Endothelial cell of umbilical vein (primary cell): Measurements from ENCODE around the gene SCN1B. TPM values are rescaled to one million over a fixed set of nuclear protein-coding genes. Genes with fewer than 3 reads are reported as not detected.

ENCODE experiments used
- BruUV-seq: library from RNA; stranded (reverse); fragments of 400-500 nt; replicated peaks from 2 replicates; lab custom pipeline; 2021; lab: Mats Ljungman, UMichigan
- CTCF ChIA-PET: fragments of 300-600, 350-600 bp; sonication (Branson Sonifier 250); formaldehyde crosslinking; loops from one replicate; lab custom pipeline; 2021; ENCODE audit warnings: antibody characterized with exemption, inconsistent platforms; lab: Charles Lee
- POLR2A ChIA-PET: fragments of 300-600, 350-600 bp; sonication (Branson Sonifier 250); formaldehyde crosslinking; loops from one replicate; lab custom pipeline; 2021; ENCODE audit warnings: antibody characterized with exemption, inconsistent platforms; lab: Charles Lee
- DNase-seq: peaks from one replicate; pipeline ENCODE4 v3.0.0-alpha.2; 2011; ENCODE audit warnings: low read depth, low spot score
- FAIRE-seq: peaks from 2 replicates; lab custom pipeline; 2011; peaks lifted over from hg19 to GRCh38; lab: Jason Lieb, UNC
- H2AFZ ChIP-seq: 2 replicates; pipeline ENCODE4 v1.6.0; 2012; ENCODE audit warnings: low read depth, low read length, control low read depth, inconsistent platforms
- H3K27ac ChIP-seq: 2 replicates; pipeline ENCODE4 v1.5.1; 2011; ENCODE audit warnings: low read depth, mild to moderate bottlenecking, control low read depth, low read length, moderate library complexity; ENCODE audit not compliant: insufficient read depth
- H3K27me3 ChIP-seq, 2 experiments: 2 replicates each; pipeline versions ENCODE4 v1.6.0 to v1.6.1; 2011; ENCODE audit warnings: low read length in 2 of 2, mixed read lengths in 1 of 2; ENCODE audit not compliant: control insufficient read depth in 2 of 2, insufficient read depth in 2 of 2
- H3K36me3 ChIP-seq, 2 experiments: 2 replicates in 1 of 2; 3 replicates in 1 of 2; pipeline ENCODE4 v1.5.1; 2011; ENCODE audit warnings: low read length in 2 of 2, mild to moderate bottlenecking in 1 of 2, moderate library complexity in 1 of 2; ENCODE audit not compliant: control insufficient read depth in 2 of 2, insufficient read depth in 2 of 2; ENCODE audit errors: extremely low read depth in 1 of 2
- H3K4me1 ChIP-seq: 3 replicates; pipeline ENCODE4 v1.5.1; 2011; ENCODE audit warnings: mild to moderate bottlenecking, low read length; ENCODE audit not compliant: control insufficient read depth, insufficient read depth; ENCODE audit errors: extremely low read depth
- H3K4me2 ChIP-seq: 2 replicates; pipeline ENCODE4 v1.6.1; 2011; ENCODE audit warnings: low read length, control low read depth, mixed read lengths; ENCODE audit not compliant: insufficient read depth
- H3K4me3 ChIP-seq, 3 experiments: fragments of 200-600 bp in 1 of 3; sonication (generic), shearing (Covaris generic) in 1 of 3; replicated peaks in 1 of 3; 2 replicates each; pipeline ENCODE4 v1.5.1; 2011 to 2016; ENCODE audit warnings: control low read depth in 3 of 3, low read length in 3 of 3, mild to moderate bottlenecking in 2 of 3, inconsistent platforms in 1 of 3, low read depth in 1 of 3, moderate library complexity in 1 of 3; ENCODE audit not compliant: insufficient read depth in 1 of 3
- H3K79me2 ChIP-seq: 2 replicates; pipeline ENCODE4 v1.6.0; 2012; ENCODE audit warnings: low read length, inconsistent platforms; ENCODE audit not compliant: control insufficient read depth, insufficient read depth
- H3K9ac ChIP-seq: replicated peaks from 2 replicates; pipeline ENCODE3; 2011; ENCODE audit warnings: low read length, control low read depth; ENCODE audit not compliant: insufficient read depth; ENCODE audit errors: extremely low read depth
- H3K9me1 ChIP-seq: replicated peaks from 3 replicates; pipeline ENCODE4 v1.6.0; 2011; ENCODE audit warnings: mild to moderate bottlenecking, low read length; ENCODE audit not compliant: control insufficient read depth, insufficient read depth; ENCODE audit errors: extremely low read depth
- H3K9me3 ChIP-seq: replicated peaks from 2 replicates; pipeline ENCODE4 v1.5.1; 2012; ENCODE audit warnings: low read length, inconsistent platforms; ENCODE audit not compliant: control insufficient read depth, insufficient read depth
- H4K20me1 ChIP-seq: replicated peaks from 2 replicates; pipeline ENCODE3; 2011; ENCODE audit warnings: mild to moderate bottlenecking, low read length; ENCODE audit not compliant: control insufficient read depth, insufficient read depth; ENCODE audit errors: extremely low read depth
- CTCF ChIP-seq, 2 donors: IDR thresholded peaks; 1 replicate in 1 of 2; 2 replicates in 1 of 2; pipeline ENCODE4 v1.5.1; 2011; ENCODE audit warnings: low read length in 2 of 2, mild to moderate bottlenecking in 2 of 2, moderate library complexity in 2 of 2, control low read depth in 1 of 2, inconsistent platforms in 1 of 2, low read depth in 1 of 2; ENCODE audit not compliant: insufficient read depth in 1 of 2; ENCODE audit errors: extremely low read depth in 1 of 2
- EZH2 ChIP-seq: IDR thresholded peaks from 2 replicates; pipeline ENCODE4 v1.6.1; 2012; ENCODE audit warnings: borderline replicate concordance, low read depth, mild to moderate bottlenecking, moderate library complexity, low read length, inconsistent platforms; ENCODE audit not compliant: severe bottlenecking
- FOS ChIP-seq: IDR thresholded peaks from 2 replicates; pipeline ENCODE4 v1.6.1; 2011; ENCODE audit warnings: mild to moderate bottlenecking, low read length, moderate library complexity, borderline replicate concordance; ENCODE audit not compliant: insufficient read depth
- JUN ChIP-seq: IDR thresholded peaks from 2 replicates; pipeline ENCODE4 v1.6.1; 2011; ENCODE audit warnings: borderline replicate concordance, low read depth; ENCODE audit not compliant: insufficient read length, insufficient read depth
- MAX ChIP-seq: IDR thresholded peaks from 2 replicates; pipeline ENCODE4 v1.6.1; 2011; ENCODE audit not compliant: insufficient read depth, insufficient read length
- MYC ChIP-seq: IDR thresholded peaks from one replicate; pipeline ENCODE4 v1.6.1; 2011; ENCODE audit warnings: mild to moderate bottlenecking, low read depth, low read length
- POLR2A ChIP-seq: IDR thresholded peaks from 2 replicates; pipeline ENCODE4 v1.6.1; 2012; ENCODE audit warnings: low read depth, mild to moderate bottlenecking, control low read depth, low read length
- dilution Hi-C: fragments of 300-500 bp; cut with MboI; formaldehyde crosslinking; loops from one replicate; pipeline ENCODE4 v1.15.0; 2019; ENCODE audit warnings: low sequenced_read_pairs; ENCODE audit not compliant: extremely low pct_ligation_motif_present
- intact Hi-C: fragments of 100-400 bp; cut with micrococcal nuclease; formaldehyde crosslinking; loops from one replicate; pipeline ENCODE4 v1.10.0; 2022
- polyA plus RNA-seq, 4 experiments: library from polyadenylated mRNA; depleted of rRNA in 3 of 4; stranded (reverse) in 3 of 4; unstranded in 1 of 4; fragments of >200 nt; gene quantifications; 2 replicates each; pipeline versions ENCODE4 v1.2.1 to v1.2.3, GENCODE V29; 2011 to 2012; ENCODE audit warnings: missing spikeins in 1 of 4
- total RNA-seq: library from RNA; stranded (reverse); gene quantifications from 2 replicates; pipeline ENCODE4 v1.2.3, GENCODE V29; 2021

SCN1B gene
- total and polyA plus RNA-seq, 2 donors (not counting 3 experiments of a cell fraction or from before 2014, with no cell fraction given), result 11.2 to 14.2 TPM

- DNase-seq (no peak), FAIRE-seq (no peak)
- Histone ChIP-seq H3K4me1 (no peaks in the 10 kb centered on the region), H2AFZ (no peak overlapping the region), H3K9me3 (no peaks in the 10 kb centered on the region), H3K9me1 (no peaks in the 10 kb centered on the region), H3K27me3 (no peaks in the 10 kb centered on the region), H3K4me2 (no peak overlapping the region), H3K9ac (no peak overlapping the region), H3K79me2 (no peaks in the 10 kb centered on the region), H3K36me3 (no peaks in the 10 kb centered on the region), H3K4me3 (no peak overlapping the region), H3K27ac (no peak overlapping the region), H4K20me1 (no peaks in the 10 kb centered on the region)
- ChIA-PET CTCF (no interaction called here), POLR2A (no interaction called here)
- TF ChIP-seq EZH2 (no peak), MYC (no peak), JUN (no peak), FOS (no peak), CTCF (IDR thresholded peaks at IDR 0.05; ENCODE audit: extremely low read depth in 1 of 2, insufficient read depth in 1 of 2, low read depth in 1 of 2, low read length in 2 of 2) (no peak), POLR2A (no peak), MAX (no peak)
- intact Hi-C loops, result no loop called here
- dilution Hi-C loops, result no loop called here
- BruUV-seq, result no TSS peak
Measured at GRCh38 chr19:35073516-35073915, 43.2 kb downstream of the SCN1B start.
